Activated naive CD4-positive, alpha-beta T cell treated with anti-CD3 and anti-CD28 coated beads, Interleukin-2, amount 50 U/mL, for 16 hours (primary cell): ENCODE results near the gene SMOC2.

Experiments
- DNase-seq: peaks from one replicate; pipeline ENCODE4 v3.0.0-alpha.2; 2020

SMOC2 gene

GRCh38 chr6:168636147-168637004 is 195.4 kb downstream of the SMOC2 start:
- DNase-seq, result no peak

GRCh38 chr6:168637834-168638233 is 196.8 kb downstream of the SMOC2 start:
- DNase-seq, result no peak

- no peak for DNase-seq
Observed at GRCh38 chr6:168638468-168639271, 197.7 kb downstream of the SMOC2 start.

GRCh38 chr6:168640181-168640580 is 199.2 kb downstream of the SMOC2 start:
- DNase-seq, result no peak

- no peak for DNase-seq
Observed at GRCh38 chr6:168640768-168641167, 199.8 kb downstream of the SMOC2 start.

- DNase-seq, result no peak
Observed at GRCh38 chr6:168641446-168641845, 200.5 kb downstream of the SMOC2 start.

- DNase-seq, result no peak
Observed at GRCh38 chr6:168643401-168643800, 202.4 kb downstream of the SMOC2 start.

- no peak for DNase-seq
Observed at GRCh38 chr6:168645326-168645725, 204.3 kb downstream of the SMOC2 start.

GRCh38 chr6:168647271-168647670 is 206.3 kb downstream of the SMOC2 start:
- no peak for DNase-seq

GRCh38 chr6:168648240-168649125 is 207.5 kb downstream of the SMOC2 start:
- no peak for DNase-seq

- no peak for DNase-seq
Observed at GRCh38 chr6:168649209-168649608, 208.2 kb downstream of the SMOC2 start.

- DNase-seq, result no peak
Observed at GRCh38 chr6:168650671-168651111, 209.7 kb downstream of the SMOC2 start.

GRCh38 chr6:168655462-168656152 is 214.6 kb downstream of the SMOC2 start:
- no peak for DNase-seq

GRCh38 chr6:168658059-168658458 is 217.1 kb downstream of the SMOC2 start:
- no peak for DNase-seq

- DNase-seq, result no peak
Observed at GRCh38 chr6:168660400-168660945, 219.5 kb downstream of the SMOC2 start.

GRCh38 chr6:168662301-168662936 is 221.4 kb downstream of the SMOC2 start:
- no peak for DNase-seq

GRCh38 chr6:168663041-168663440 is 222.1 kb downstream of the SMOC2 start:
- DNase-seq, result no peak

GRCh38 chr6:168664956-168665355 is 224.0 kb downstream of the SMOC2 start:
- no peak for DNase-seq

- no peak for DNase-seq
Observed at GRCh38 chr6:168666170-168666569, 225.2 kb downstream of the SMOC2 start.

- no peak for DNase-seq
Observed at GRCh38 chr6:168666699-168667427, 225.9 kb downstream of the SMOC2 start.

- DNase-seq, result no peak
Observed at GRCh38 chr6:168667428-168667805, 226.4 kb downstream of the SMOC2 start.
